ENCODE measurements around the gene MXD4. TPM values are rescaled to one million over a fixed set of nuclear protein-coding genes. Genes with fewer than 3 reads are reported as not detected.
"Not testable (repeated sequence)": the region's sequence is repeated elsewhere in the genome, so short reads cannot be mapped to it uniquely, and the experiment has no call there.

MXD4 gene
- total and polyA plus RNA-seq, 12 donors: 13.9 to 245 (median 96.4) TPM

- no peaks in the 10 kb centered on the region for H3K9me3 ChIP-seq (replicated peaks in 1 of 3)
- WGBS, 4 donors: 85 to 90% (median 87%) methylated on average over 9 to 13 of the region's 13 CpGs
- DNase-seq: no peak
- H3K27me3 ChIP-seq: no peaks in the 10 kb centered on the region
- H3K36me3 ChIP-seq (replicated peaks in 1 of 2): no peaks in the 10 kb centered on the region
- intact Hi-C loops (cut with DNase I): no loop called here
- no peak overlapping the region for H3K4me3 ChIP-seq
- no peak for TF ChIP-seq POLR2A (IDR thresholded peaks at IDR 0.05)
- TF ChIP-seq CTCF (IDR thresholded peaks at IDR 0.05): peak in 1 of 6 experiments; percentile 16
- no peak overlapping the region for H3K27ac ChIP-seq
- no peaks in the 10 kb centered on the region for H3K4me1 ChIP-seq (replicated peaks in 1 of 2)
Measured at GRCh38 chr4:2280531-2281300, 18.8 kb upstream of the MXD4 start.

- intact Hi-C loops (cut with DNase I): no loop called here
- no peaks in the 10 kb centered on the region for H3K36me3 ChIP-seq (replicated peaks in 1 of 2)
- H3K4me3 ChIP-seq: no peak overlapping the region
- H3K27ac ChIP-seq: no peak overlapping the region
- TF ChIP-seq CTCF (IDR thresholded peaks at IDR 0.05) (no peak), POLR2A (IDR thresholded peaks at IDR 0.05) (no peak)
- no peaks in the 10 kb centered on the region for H3K4me1 ChIP-seq (replicated peaks in 1 of 2)
- H3K9me3 ChIP-seq (replicated peaks in 1 of 3): no peaks in the 10 kb centered on the region
- no peak for DNase-seq
- H3K27me3 ChIP-seq: no peaks in the 10 kb centered on the region
- WGBS, 4 donors: 93 to 98% (median 96%) methylated on average over 9 of the region's 9 CpGs
Measured at GRCh38 chr4:2277956-2278355, 16.0 kb upstream of the MXD4 start.

GRCh38 chr4:2276581-2277325 lies 14.8 kb upstream of the MXD4 start:
- no peak for TF ChIP-seq POLR2A (IDR thresholded peaks at IDR 0.05)
- TF ChIP-seq CTCF (IDR thresholded peaks at IDR 0.05): no peak
- peaks cover 0 to 2% of the 10 kb centered on the region in 2 donors for H3K4me1 ChIP-seq (replicated peaks in 1 of 2)
- DNase-seq: no peak

GRCh38 chr4:2275546-2276251 lies 13.8 kb upstream of the MXD4 start:
- H3K9me3 ChIP-seq (replicated peaks in 1 of 3): no peaks in the 10 kb centered on the region
- peaks cover 0 to 8% of the 10 kb centered on the region in 2 donors for H3K4me1 ChIP-seq (replicated peaks in 1 of 2)
- intact Hi-C loops (cut with DNase I): no loop called here
- TF ChIP-seq POLR2A (IDR thresholded peaks at IDR 0.05) (no peak), CTCF (IDR thresholded peaks at IDR 0.05) (no peak)
- no peak overlapping the region for H3K4me3 ChIP-seq
- 93 to 96% (median 95%) methylated on average over 33 to 44 of the region's 44 CpGs for WGBS, 4 donors
- H3K36me3 ChIP-seq (replicated peaks in 1 of 2): no peaks in the 10 kb centered on the region
- no peak overlapping the region for H3K27ac ChIP-seq
- H3K27me3 ChIP-seq: no peaks in the 10 kb centered on the region
- DNase-seq: no peak

More at GRCh38 chr4:2276581-2277325, 14.8 kb upstream of the MXD4 start:
- Histone ChIP-seq H3K36me3 (replicated peaks in 1 of 2) (no peaks in the 10 kb centered on the region), H3K27ac (no peak overlapping the region), H3K9me3 (replicated peaks in 1 of 3) (no peaks in the 10 kb centered on the region), H3K4me3 (no peak overlapping the region), H3K27me3 (no peaks in the 10 kb centered on the region)
- WGBS, 4 donors: 91 to 95% (median 93%) methylated on average over 30 of the region's 30 CpGs
- intact Hi-C loops (cut with DNase I): no loop called here

- H3K9me3 ChIP-seq (replicated peaks in 1 of 3); H3K27me3 ChIP-seq; H3K27ac ChIP-seq; H3K36me3 ChIP-seq (replicated peaks in 1 of 2); H3K4me3 ChIP-seq; H3K4me1 ChIP-seq (replicated peaks in 1 of 2); intact Hi-C loops (cut with DNase I); DNase-seq: not testable (repeated sequence)
- WGBS, 4 donors: 93 to 98% (median 94%) methylated on average over 6 to 10 of the region's 10 CpGs
Measured at GRCh38 chr4:2275044-2275397, 13.1 kb upstream of the MXD4 start.

Measured in adrenal gland (tissue), 12 donors.